HUES6 (cell line): Measurements from ENCODE around the gene CYFIP2.

Source experiments
- H3K27ac ChIP-seq: 2 replicates; pipeline ENCODE4 v1.7.0; 2013; ENCODE audit warnings: low read depth, mild to moderate bottlenecking, low read length, inconsistent platforms
- H3K27me3 ChIP-seq: 2 replicates; pipeline ENCODE4 v1.6.1; 2013; ENCODE audit warnings: low read length; ENCODE audit not compliant: control insufficient read depth, insufficient read depth
- H3K36me3 ChIP-seq: 2 replicates; pipeline ENCODE4 v1.6.1; 2013; ENCODE audit warnings: low read length; ENCODE audit not compliant: control insufficient read depth, insufficient read depth
- H3K4me1 ChIP-seq: 2 replicates; pipeline ENCODE4 v1.6.1; 2013; ENCODE audit warnings: low read length; ENCODE audit not compliant: control insufficient read depth, insufficient read depth
- H3K4me3 ChIP-seq: 2 replicates; pipeline ENCODE4 v1.5.1; 2013; ENCODE audit warnings: low read depth, low read length
- H3K9ac ChIP-seq: one replicate; pipeline ENCODE4 v1.6.1; 2013; ENCODE audit warnings: mild to moderate bottlenecking, low read length
- H3K9me3 ChIP-seq: 2 replicates; pipeline ENCODE4 v1.6.1; 2013; ENCODE audit warnings: low read depth, low read length; ENCODE audit not compliant: control insufficient read depth, insufficient read depth

CYFIP2 gene

DNA sequence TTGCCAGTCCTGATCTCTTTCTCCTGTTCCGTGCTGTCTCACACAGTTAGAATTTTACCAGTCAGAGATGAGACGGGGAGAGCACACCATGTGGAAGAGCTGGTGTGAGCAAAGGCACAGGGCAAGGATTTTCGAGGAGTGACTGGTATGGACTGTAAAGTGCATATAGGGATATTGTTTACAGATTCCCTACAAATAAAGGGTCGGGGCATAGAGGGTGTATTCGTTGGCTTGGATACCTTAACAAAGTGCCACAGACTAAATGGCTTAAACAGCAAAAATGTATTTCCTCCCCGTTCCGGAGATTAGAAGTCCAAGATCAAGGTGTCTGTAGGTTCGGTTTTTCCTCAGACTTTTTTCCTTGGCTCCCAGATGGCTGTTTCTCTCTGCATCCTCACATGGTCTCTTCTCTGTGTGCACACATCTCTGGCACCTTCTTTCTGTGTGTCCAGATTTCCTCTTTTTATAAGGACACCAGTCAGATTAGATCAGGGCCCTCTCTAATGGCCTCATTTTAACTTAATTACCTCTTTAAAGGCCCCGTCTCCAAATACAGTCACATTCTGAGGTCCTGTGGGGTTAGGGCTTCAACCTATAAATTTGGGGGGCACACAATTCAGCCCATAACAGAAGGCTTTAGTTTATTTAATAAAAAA lies 23.4 kb downstream of the CYFIP2 start:
- H3K4me3 ChIP-seq: no peak overlapping the region
- peaks cover 27% of the 10 kb centered on the region for H3K36me3 ChIP-seq
- H3K27me3 ChIP-seq: no peaks in the 10 kb centered on the region
- H3K27ac ChIP-seq: no peak overlapping the region
- H3K9ac ChIP-seq: no peak overlapping the region
- no peaks in the 10 kb centered on the region for H3K9me3 ChIP-seq
- peaks cover 3% of the 10 kb centered on the region; the same call in 1 of the 2 replicates for H3K4me1 ChIP-seq

DNA sequence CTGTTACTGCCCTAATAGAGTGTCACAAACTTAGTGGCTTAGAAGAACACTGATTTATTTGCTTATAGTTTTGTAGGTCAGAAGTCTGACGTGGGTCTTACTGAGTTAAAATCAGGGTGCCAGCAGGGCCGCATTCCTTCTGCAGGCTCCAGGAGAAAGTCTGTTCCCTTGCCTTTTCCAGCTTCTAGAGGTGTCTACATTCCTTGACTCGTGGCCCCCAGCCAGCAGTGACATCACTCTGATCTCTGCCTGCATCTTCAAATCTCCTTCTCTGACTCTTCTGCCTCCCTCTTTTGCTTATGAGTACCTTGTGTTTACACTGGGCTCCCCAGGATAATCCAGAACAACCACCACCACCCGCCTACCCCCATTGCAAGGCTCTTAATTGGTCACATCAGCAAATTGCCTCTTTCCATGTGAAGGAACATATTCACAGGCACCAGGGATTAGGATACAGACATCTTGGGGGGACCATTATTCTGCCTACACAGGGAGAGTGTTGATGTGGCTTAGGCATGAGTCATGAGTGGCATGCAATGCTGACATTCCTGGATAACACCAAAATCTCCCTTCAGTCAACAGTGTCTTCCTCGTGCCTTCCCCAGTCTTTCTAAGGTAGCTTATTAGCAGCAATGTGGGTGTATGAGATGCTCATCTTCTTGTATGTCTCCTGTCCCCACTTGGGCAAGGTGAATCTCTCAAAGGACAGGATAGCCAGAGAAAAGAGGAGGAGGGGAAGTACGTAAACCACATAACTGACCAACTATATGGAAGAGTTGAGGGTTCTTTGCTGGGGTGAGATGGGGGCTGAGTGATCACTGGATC lies 24.4 kb downstream of the CYFIP2 start:
- Histone ChIP-seq H3K4me1 (peaks cover 3% of the 10 kb centered on the region; the same call in 1 of the 2 replicates), H3K36me3 (peaks cover 31% of the 10 kb centered on the region), H3K27me3 (no peaks in the 10 kb centered on the region), H3K27ac (no peak overlapping the region), H3K9ac (no peak overlapping the region), H3K4me3 (no peak overlapping the region), H3K9me3 (no peaks in the 10 kb centered on the region)

DNA sequence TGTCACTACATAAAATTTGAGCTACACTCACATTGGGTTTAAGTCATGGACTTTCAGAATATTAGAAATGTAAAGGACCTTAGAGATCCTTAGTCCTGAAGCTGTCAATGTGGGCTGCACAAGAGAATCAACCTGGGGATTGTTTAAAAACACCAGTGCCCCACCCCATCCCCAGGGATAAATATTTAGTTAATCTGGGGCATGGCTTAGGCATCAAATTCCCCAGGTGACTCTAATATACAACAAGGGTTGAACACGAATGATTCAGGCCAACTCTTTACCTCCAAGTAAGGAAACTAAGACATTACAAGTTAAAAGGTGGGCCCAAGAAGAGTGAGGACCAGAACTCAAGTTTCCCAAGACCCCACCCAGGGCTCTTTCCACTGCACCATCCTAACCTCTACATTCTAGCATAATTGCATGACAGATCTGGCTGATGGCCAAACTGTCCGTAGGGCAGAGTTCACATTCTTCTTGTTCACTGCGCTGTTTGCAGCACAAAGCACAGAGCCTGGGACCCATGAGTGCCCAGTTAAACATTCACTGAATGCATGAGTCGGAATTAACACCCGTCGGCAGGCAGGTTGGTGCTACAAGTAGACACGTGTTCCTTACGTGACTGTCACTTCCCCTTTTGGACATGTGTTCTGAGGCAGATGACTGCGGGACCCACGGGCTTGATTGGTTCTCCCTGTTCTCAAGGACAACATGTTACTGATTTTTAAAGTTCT lies 25.2 kb downstream of the CYFIP2 start:
- Histone ChIP-seq H3K36me3 (peaks cover 35% of the 10 kb centered on the region), H3K4me1 (peaks cover 3% of the 10 kb centered on the region; the same call in 1 of the 2 replicates)

DNA sequence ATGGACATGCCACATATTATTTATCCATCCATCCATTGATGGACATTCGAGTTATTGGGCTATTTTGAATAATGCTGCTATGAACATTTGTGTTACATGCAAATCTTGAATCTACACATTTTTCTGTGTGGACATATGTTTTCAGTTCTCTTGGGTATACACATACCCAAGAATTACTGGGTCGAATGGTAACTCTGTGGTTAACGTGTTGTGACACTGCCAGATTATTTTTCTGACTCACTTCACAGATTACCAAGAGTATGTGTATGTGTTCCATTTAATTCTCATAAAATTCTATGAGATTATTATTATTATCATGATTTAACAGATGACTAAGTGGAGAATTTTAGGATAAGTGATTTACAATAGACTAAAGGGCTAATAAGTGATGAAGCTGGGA lies 26.7 kb downstream of the CYFIP2 start:
- no peaks in the 10 kb centered on the region for H3K4me1 ChIP-seq
- no peaks in the 10 kb centered on the region for H3K9me3 ChIP-seq
- H3K9ac ChIP-seq: no peak overlapping the region
- peaks cover 34% of the 10 kb centered on the region for H3K36me3 ChIP-seq
- H3K27me3 ChIP-seq: no peaks in the 10 kb centered on the region
- H3K4me3 ChIP-seq: no peak overlapping the region
- no peak overlapping the region for H3K27ac ChIP-seq

More for the DNA sequence above, 25.2 kb downstream of the CYFIP2 start:
- H3K27me3 ChIP-seq: no peaks in the 10 kb centered on the region
- H3K27ac ChIP-seq: no peak overlapping the region
- H3K9ac ChIP-seq: no peak overlapping the region
- H3K4me3 ChIP-seq: no peak overlapping the region
- no peaks in the 10 kb centered on the region for H3K9me3 ChIP-seq

DNA sequence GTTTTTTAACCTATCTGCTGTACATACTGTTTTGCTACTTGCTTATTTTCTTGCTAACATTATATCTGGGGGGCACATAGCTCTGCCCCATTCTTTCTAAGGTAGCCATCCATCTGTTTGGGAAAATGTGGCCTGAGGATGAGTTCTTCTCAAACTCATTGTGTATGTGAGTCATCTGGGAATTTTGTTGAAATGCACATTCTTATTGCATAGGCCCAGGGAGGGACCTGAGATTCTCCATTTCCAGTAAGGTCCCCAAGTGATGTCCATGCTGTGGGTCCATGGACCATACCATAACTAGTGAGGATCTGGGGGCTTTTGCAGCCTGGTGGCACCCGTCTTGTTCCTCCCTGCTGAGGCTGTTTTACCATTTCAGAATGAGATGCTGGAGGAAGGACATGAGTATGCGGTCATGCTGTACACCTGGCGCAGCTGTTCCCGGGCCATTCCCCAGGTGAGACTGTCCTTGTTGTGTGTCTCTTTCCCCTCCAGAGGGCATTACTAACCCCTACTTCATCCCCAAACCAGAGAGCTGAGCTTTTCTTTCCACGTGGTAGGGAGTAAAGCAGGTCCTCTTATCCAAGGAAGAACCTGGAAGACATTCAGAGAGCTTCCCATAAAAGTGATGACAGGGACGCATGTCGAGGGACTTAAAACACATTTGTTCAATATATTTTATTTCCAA lies 28.6 kb downstream of the CYFIP2 start:
- H3K4me3 ChIP-seq: no peak overlapping the region
- H3K9me3 ChIP-seq: no peaks in the 10 kb centered on the region
- H3K9ac ChIP-seq: no peak overlapping the region
- H3K27me3 ChIP-seq: no peaks in the 10 kb centered on the region
- H3K27ac ChIP-seq: no peak overlapping the region
- peaks cover 29% of the 10 kb centered on the region for H3K36me3 ChIP-seq
- no peaks in the 10 kb centered on the region for H3K4me1 ChIP-seq

DNA sequence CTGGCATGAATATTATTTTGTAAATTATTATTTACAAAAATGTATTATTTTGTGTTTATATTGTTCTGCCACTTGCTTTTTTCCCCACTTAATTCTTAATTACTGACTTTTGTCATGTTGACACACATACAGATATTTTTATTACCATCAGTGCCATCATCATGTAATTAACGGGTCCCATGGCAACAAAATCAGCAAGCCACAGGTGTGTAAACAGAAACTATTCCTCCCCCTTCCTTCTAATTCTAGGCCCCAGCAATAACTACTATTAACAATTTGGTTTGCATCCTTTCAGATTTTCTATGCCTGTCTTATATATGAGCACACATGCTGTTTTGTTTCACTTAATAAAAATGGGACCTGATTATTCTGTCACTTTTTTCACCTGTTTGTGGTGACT lies 29.3 kb downstream of the CYFIP2 start:
- Histone ChIP-seq H3K27ac (no peak overlapping the region), H3K36me3 (peaks cover 25% of the 10 kb centered on the region)

DNA sequence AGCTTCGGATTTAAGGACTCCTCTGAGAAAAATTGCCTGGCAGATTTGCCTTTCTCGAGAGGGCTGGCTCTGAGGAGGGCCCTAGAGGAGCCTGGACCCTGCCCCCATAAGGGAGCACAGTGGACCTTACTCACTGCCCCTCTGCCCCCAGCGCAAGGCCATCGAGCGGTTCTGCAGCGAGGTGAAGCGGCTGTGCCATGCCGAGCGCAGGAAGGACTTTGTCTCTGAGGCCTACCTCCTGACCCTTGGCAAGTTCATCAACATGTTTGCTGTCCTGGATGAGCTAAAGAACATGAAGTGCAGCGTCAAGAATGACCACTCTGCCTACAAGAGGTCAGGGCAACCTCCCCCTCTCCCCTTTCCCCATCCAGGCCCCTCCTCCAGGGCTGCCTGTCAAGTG lies 34.6 kb downstream of the CYFIP2 start:
- H3K9ac ChIP-seq: no peak overlapping the region
- H3K36me3 ChIP-seq: peaks cover 29% of the 10 kb centered on the region
- H3K27me3 ChIP-seq: no peaks in the 10 kb centered on the region
- H3K27ac ChIP-seq: no peak overlapping the region
- H3K4me3 ChIP-seq: no peak overlapping the region
- H3K9me3 ChIP-seq: no peaks in the 10 kb centered on the region
- H3K4me1 ChIP-seq: no peaks in the 10 kb centered on the region

More for the DNA sequence above, 29.3 kb downstream of the CYFIP2 start:
- Histone ChIP-seq H3K4me3 (no peak overlapping the region), H3K27me3 (no peaks in the 10 kb centered on the region), H3K4me1 (no peaks in the 10 kb centered on the region), H3K9me3 (no peaks in the 10 kb centered on the region), H3K9ac (no peak overlapping the region)

DNA sequence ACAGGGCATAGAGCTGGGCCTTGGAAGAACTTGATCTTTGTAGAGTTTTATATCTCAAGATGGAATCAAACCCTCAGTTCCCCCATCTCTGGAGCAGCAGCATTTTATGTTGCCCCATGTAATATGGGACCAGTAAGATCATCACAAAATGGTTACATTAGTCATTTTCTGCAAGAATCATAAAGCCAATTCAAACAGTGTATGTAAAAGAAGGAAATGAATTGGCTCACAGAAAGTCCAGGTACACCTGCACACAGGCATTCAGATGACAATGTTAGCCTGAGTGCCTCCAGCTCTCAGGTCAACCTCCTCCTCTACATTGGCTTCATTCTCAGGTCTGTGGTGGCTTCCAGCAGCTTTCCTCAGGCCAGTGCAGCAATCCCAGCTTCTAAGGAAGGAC lies 35.1 kb downstream of the CYFIP2 start:
- Histone ChIP-seq H3K4me1 (no peaks in the 10 kb centered on the region), H3K9me3 (no peaks in the 10 kb centered on the region), H3K4me3 (no peak overlapping the region), H3K27me3 (no peaks in the 10 kb centered on the region), H3K36me3 (peaks cover 25% of the 10 kb centered on the region), H3K9ac (no peak overlapping the region), H3K27ac (no peak overlapping the region)

DNA sequence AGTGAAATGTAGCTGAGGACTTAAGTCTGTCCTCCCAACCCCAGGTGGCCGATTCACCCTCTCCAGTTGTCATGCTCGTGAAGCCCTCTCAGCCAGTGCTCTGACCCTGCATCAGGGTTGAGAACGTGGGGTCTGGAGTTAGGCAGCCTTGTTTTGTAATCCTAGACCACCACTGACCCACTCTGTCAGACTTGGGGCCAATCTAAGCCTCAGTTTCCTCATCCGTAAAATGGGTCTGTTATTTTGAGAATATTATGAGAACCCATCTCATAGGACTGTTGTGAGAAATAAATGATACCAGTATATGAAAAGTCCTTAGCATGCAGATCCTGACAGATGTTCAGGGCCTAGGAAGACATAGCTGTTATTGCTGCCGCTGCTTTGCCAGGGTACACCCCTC lies 37.1 kb downstream of the CYFIP2 start:
- Histone ChIP-seq H3K9ac (no peak overlapping the region), H3K27ac (no peak overlapping the region), H3K4me1 (no peaks in the 10 kb centered on the region), H3K4me3 (no peak overlapping the region), H3K9me3 (no peaks in the 10 kb centered on the region), H3K27me3 (no peaks in the 10 kb centered on the region), H3K36me3 (peaks cover 17% of the 10 kb centered on the region; the same call in 1 of the 2 replicates)

DNA sequence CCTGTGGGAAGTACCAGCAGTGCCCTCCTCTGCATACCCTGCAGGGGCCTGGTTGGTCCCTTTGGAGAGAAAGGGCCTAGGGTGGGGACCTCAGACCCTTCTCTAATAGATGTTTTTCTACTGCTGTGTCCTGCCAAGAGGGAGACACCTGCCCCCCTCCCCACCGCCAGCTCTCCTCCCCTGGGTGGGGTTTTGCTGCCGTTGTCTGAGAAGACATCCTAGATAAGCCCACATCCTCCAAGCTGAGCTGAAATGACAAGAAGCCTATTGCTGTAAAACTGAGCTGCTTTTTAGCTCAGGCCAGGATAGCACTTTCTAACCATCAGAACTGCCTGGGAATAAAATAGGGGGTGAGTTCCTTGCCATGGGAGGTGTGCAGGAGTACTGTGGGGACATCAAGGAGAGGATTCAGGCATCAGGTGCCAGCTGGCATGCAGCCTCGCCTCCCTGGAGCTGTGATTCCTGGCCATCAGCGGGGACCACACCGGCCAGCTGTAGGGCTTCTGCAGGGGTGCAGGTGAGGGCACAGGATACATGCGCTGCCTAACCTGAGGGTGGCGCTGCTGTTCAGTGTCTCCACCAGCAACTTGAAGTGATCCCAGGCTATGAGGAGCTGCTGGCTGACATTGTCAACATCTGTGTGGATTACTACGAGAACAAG lies 37.9 kb downstream of the CYFIP2 start:
- Histone ChIP-seq H3K9ac (no peak overlapping the region), H3K27me3 (no peaks in the 10 kb centered on the region), H3K36me3 (peaks cover 13% of the 10 kb centered on the region; the same call in 1 of the 2 replicates), H3K4me3 (no peak overlapping the region), H3K4me1 (no peaks in the 10 kb centered on the region), H3K9me3 (no peaks in the 10 kb centered on the region), H3K27ac (no peak overlapping the region)
